HL-60/S4 treated with retinoic acid at 250 ng/mL for 4 days and 3 days (cell line): Measurements from ENCODE around the gene HHAT.

ENCODE experiments used
- in situ Hi-C: fragments of 300-500 bp; cut with MboI; formaldehyde crosslinking; loops from 2 replicates; pipeline ENCODE4 v1.7.0; 2022; ENCODE audit warnings: low sequenced_read_pairs

The HHAT gene

GRCh38 chr1:210328746-210329503 lies at the start of gene HHAT:
HHAT (plus strand) TSS chr1:210328902; CDS start chr1:210348976, 20,074 bp downstream.
- in situ Hi-C loops: no loop called here

DNA sequence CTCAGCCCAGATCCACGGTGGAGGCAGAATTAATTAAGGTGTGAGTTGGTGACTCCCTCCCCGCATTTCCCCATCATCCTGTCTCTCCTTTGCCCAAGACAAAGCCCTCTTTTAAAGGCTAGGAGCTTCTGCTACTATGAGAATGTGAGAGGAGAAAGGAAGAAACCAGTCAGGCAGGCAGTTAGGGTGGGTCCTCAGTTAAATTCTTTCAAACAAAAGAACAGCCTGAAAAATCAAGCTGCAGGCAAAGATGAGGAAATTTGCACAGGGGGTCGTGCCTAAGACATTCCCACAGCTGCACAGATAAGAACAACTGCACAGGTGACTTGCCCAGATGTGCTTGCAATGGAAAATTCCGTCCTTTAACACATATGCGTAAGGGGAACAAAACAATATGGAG lies 48.5 kb upstream of the HHAT start:
- in situ Hi-C loops: no loop called here

DNA sequence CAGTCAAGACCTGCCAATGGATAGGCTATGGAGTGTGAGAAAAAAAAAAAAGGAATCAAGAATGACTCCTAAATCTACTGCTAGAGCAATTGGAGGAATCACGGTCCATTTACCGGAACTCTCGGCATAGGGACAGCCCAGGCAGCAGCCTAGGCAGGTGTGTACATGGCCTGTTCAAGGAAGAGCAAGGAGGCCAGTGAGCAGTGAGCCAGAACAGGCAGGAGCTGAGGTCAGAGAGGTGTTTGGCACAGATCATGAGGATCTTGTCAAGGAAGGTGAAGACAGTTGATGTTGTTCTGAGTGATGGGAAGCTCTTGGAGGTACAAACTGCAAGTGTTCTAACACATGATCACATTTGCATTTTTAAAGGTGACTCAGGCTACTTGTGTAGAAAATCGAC lies 40.6 kb upstream of the HHAT start:
- in situ Hi-C loops: no loop called here

GRCh38 chr1:210289248-210289647 lies 39.5 kb upstream of the HHAT start:
- in situ Hi-C loops: no loop called here

DNA sequence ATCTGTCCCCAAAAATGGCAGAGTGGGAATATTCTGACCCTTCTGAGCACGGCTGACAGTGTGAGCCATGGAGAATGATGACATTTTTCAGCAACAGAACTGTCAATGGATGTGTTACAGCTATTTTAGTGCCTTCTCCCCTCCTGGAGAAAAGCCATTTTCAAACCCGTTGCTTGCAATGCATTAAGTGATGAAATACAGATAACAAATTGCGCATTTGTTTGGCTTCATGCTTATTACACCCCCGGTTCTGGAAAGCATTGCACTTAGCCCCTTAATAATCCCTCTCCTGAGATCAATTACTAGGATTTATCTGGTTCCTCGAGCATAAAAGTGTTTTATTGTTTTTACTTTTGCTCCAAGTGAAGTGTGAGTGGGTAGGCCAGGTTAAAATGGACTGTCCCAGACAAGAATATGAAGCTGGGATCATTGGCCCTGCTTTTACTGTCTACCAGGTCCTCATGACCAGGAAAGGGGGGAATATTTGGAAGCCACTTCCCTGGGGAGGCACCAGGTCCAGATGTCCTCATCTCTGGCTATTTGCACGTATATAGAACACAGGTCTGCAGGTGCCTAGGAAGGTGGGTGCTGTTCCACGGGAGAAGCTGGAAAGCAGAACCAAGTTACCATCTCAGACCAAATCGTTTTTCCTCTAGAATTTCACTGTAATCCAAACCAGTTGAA lies 37.5 kb upstream of the HHAT start:
- in situ Hi-C loops: no loop called here

DNA sequence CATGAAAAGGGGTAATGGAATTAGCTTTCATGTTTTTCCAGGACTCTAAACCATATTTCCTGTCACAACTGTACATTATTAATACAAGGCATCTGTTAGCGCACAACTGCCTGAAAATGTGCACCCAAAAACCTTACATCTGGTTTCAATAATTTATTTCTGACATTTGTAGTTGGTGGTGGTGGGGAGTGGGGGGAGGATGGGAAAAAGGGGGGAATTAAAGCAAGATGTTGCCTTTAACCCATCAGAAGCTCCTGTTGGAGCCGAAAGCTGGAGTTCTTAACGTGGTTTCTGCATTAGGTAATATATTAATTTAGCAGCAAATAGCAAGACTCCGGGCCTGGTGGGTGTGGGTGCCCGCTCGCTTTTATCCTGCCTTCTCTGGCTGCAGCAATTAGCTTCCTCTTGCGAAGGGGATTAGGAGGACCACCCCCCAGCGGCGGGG lies 36.9 kb upstream of the HHAT start:
- in situ Hi-C loops: no loop called here

- in situ Hi-C loops: no loop called here
Observed at GRCh38 chr1:210292231-210292871, 36.4 kb upstream of the HHAT start.

GRCh38 chr1:210293171-210293607 lies 35.5 kb upstream of the HHAT start:
- in situ Hi-C loops: no loop called here

DNA sequence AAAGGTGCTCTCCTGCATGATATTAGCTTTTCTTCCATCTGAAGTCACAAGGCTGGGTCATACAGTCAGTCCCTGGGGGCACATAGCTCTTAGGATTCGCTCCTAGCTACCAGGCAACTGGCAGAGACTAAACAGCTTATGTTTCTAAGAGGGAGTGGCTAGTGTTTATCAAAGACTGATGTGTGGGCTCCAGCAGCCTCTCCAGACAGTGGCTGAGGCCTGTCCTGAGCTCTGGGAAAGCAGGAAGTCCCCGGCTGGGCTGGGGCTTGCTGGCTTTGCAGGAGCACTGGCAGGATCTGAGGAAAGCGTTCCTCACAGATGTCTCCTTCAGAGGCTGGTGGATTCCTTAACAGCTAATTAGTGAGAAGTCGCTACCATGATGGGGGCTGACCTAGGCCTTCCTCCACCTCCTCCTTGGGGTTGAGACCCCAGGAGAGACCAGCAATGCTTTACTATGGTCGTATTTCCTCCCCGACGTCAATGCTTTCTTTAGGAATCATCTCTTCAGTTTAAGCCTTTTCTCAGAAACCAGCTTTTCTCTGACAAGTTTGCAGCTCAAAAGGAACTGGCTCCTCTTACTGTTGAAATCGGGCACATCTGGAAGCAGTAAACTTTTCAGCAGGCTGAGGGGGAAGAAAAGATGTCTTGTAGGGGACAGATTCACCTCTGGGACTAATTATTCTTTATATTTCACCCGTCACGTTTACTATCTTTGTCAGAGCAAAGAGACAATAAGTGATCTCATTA lies 33.5 kb upstream of the HHAT start:
- in situ Hi-C loops: no loop called here

- in situ Hi-C loops: no loop called here
Observed at GRCh38 chr1:210296682-210297081, 32.0 kb upstream of the HHAT start.

DNA sequence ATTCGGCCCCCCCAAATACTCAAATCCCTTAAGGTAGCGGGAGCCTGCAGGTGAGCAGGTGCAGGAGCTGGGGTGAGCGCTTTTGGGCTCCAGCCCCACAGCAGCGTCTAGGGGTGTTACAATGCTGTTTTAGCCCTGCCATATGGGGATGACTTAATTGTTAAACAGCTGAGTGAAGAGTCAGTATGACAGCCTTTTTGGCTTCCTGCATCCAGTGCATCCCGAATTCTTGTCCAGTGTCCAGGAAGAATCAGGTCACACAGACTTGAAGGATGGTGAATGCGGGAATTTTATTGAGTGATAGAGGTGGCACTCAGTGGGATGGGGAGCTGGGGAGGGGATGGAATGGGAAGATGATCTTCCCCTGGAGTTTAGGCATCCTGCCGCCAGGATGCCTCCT lies 30.4 kb upstream of the HHAT start:
- in situ Hi-C loops: no loop called here

GRCh38 chr1:210298936-210299335 lies 29.8 kb upstream of the HHAT start:
- in situ Hi-C loops: no loop called here

- in situ Hi-C loops: no loop called here
Observed at GRCh38 chr1:210299501-210299900, 29.2 kb upstream of the HHAT start.

GRCh38 chr1:210300923-210301614 lies 27.6 kb upstream of the HHAT start:
- in situ Hi-C loops: no loop called here

DNA sequence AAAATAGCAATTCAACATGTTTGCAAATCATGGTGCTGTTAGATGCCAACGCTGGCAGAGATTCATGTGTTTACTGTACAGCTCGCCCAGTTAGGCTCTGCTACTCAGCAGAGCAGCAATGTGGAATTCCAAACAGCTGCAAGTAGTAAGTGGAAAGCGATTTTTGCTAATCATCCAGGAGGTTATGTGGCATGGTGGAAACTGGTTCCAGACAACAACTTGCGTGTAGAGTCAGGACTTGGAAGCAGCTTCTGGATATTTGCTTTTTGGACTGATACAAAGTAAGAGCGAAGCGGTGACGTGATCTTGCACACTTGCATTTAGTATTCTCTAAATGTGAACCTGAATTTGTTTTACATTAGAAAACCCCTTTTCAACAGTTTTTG lies 27.1 kb upstream of the HHAT start:
- in situ Hi-C loops: no loop called here

- in situ Hi-C loops: no loop called here
Observed at GRCh38 chr1:210302501-210302900, 26.2 kb upstream of the HHAT start.

DNA sequence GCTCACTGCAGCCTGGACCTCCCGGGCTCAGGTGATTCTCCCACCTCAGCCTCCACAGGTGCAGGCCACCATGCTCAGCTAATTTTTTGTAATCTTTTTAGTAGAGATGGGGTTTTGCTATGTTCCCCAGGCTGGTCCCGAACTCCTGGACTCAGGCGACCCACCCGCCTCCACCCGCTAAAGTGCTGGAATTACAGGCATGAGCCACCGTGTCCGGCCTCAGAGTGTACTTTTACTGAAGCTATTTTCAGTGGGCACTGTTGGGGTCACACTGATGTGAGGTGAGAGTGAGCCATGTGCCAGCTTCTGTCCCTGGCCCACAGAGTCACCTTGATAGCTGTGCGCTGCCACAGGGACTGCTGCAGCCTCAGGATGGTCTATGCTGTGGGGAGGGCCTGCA lies 25.3 kb upstream of the HHAT start:
- in situ Hi-C loops: no loop called here

DNA sequence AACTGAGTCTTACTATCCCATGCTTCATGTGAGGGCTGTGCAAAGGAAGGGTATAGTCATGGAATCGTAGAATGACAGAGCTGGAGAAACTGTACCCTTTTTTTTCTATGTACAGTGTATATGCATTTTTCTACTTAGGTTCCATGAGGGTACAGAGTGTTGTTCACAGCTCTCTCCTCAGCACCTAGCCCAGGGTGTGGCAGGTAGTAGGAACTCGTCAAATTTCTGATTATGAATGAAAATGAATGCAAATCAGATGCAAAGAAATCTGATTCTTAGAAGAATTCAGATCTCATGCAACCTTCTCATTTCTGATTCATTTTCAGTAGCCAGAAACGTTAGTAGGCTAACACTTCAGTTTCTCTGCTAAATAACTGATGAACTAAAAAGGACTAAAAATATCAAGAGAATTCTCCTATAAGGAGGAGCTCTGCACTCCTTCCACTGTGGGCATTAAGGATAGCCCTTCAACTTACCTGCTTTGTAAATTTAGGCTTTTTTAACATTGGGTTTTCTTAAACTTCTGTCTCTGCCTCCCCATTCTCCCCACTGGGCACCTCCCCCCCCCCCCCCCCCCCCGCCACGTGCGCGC lies 18.0 kb upstream of the HHAT start:
- in situ Hi-C loops: no loop called here

- in situ Hi-C loops: no loop called here
Observed at GRCh38 chr1:210311726-210312493, 16.8 kb upstream of the HHAT start.
